Stimulated activated memory B cell treated with anti-CD40 and anti-IgM and Interleukin-4, amounts not matched to agents 10 μg/mL and 1 μg/mL and 100 μg/mL, for 72 hours (primary cell): ENCODE results near the gene THRB.

Experiments
- ATAC-seq: fragments of 150-1000 bp; cut with Tn5 transposase; 2 replicates; pipeline ENCODE4 v1.10.0; 2021
- H3K27ac Mint-ChIP-seq: one replicate; pipeline ENCODE4 v1.8.0; 2022; ENCODE audit warnings: mild to moderate bottlenecking, mixed read lengths
- H3K27me3 Mint-ChIP-seq: one replicate; pipeline ENCODE4 v1.8.0; 2022; ENCODE audit warnings: mixed read lengths
- H3K36me3 Mint-ChIP-seq: one replicate; pipeline ENCODE4 v1.8.0; 2022; ENCODE audit warnings: mixed read lengths
- H3K4me1 Mint-ChIP-seq: one replicate; pipeline ENCODE4 v1.8.0; 2022; ENCODE audit warnings: mixed read lengths
- H3K4me3 Mint-ChIP-seq: one replicate; pipeline ENCODE4 v1.8.0; 2022; ENCODE audit warnings: mild to moderate bottlenecking, moderate library complexity, mixed read lengths
- H3K9me3 Mint-ChIP-seq: one replicate; pipeline ENCODE4 v1.8.0; 2022; ENCODE audit warnings: mixed read lengths

THRB gene

DNA sequence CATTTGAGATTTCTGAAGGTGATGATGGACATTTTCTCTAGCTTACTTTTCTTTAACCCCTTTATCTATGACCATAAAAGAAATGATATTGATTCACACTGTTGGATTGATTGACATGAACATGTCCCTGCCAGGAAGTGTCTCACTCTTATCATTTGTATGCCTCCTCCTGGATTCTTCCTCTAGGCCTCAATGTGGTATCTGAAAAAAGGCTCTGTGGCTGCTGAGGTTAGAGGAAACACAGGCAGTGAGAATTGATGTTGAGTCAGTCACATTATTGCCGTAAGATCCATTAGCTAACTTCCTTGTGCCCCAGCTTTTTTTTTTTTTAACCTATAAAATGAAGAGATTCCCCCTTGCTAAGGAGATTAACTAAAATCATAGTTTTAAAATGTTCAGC lies 8.0 kb upstream of the THRB start:
- no peaks in the 10 kb centered on the region for H3K36me3 Mint-ChIP-seq
- H3K4me3 Mint-ChIP-seq: no peak overlapping the region
- no peaks in the 10 kb centered on the region for H3K27me3 Mint-ChIP-seq
- ATAC-seq: no peak
- no peak overlapping the region for H3K27ac Mint-ChIP-seq
- no peaks in the 10 kb centered on the region for H3K9me3 Mint-ChIP-seq
- H3K4me1 Mint-ChIP-seq: peaks cover 24% of the 10 kb centered on the region

DNA sequence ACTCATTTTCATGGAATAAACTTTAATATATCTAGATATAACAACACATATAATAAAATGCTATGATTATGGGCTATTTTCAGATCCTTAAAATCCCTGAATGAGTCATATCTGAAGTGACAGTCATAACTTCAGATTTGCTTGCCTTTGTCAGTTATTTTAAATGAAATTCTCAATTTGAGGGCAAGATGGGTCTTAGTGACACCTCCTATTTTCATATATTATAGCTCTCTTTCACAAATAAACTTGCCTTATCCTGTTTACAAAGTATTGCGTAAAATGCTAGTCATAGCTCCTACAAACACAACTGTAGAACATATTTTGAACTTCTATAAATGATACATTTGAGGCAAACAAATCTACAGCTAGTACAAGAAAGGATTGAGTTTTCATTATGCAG lies 6.2 kb upstream of the THRB start:
- Mint-ChIP-seq H3K27ac (no peak overlapping the region), H3K4me1 (peaks cover 18% of the 10 kb centered on the region), H3K9me3 (no peaks in the 10 kb centered on the region), H3K4me3 (no peak overlapping the region), H3K36me3 (no peaks in the 10 kb centered on the region), H3K27me3 (peaks cover 16% of the 10 kb centered on the region)
- no peak for ATAC-seq

DNA sequence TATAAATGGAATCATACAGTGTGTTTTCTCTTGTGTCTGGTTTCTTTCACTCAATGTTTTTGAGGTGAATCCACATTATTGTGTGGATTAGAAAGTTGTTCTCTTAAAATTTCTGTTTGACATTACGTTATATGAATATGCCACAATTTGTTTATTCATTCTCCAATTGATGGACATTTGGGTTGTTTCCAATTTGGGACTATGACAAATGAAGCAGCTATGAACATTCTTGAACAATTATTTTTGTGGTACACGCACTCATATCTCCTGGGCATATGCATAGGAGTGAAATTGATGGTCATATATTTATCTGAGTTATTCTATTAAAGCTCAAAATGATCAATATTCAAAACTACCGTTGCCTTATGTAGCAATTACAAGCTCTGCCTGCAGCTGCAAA lies 5.3 kb upstream of the THRB start:
- no peaks in the 10 kb centered on the region for H3K9me3 Mint-ChIP-seq
- no peak for ATAC-seq
- no peak overlapping the region for H3K27ac Mint-ChIP-seq
- peaks cover 24% of the 10 kb centered on the region for H3K27me3 Mint-ChIP-seq
- H3K4me3 Mint-ChIP-seq: no peak overlapping the region
- no peaks in the 10 kb centered on the region for H3K36me3 Mint-ChIP-seq
- peaks cover 25% of the 10 kb centered on the region for H3K4me1 Mint-ChIP-seq

DNA sequence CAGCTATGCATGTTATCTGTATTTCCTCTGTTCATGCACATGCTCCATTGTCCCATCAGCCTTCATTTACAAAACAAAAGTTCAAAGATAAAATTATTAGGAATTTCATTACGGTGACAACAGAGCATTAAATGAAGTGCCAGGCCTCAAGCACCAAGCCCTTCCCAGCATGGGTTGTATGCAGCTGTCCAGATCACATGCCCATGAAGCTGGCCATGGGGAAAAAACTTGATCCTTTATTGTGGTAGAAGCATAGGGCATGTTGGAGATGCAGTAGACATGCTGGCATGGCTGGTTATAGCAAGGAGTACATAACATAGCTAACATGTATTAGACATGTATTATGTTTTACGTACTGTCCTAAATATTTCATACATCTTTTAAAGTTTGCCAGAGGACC lies 4.1 kb upstream of the THRB start:
- H3K9me3 Mint-ChIP-seq: no peaks in the 10 kb centered on the region
- ATAC-seq: no peak
- peaks cover 34% of the 10 kb centered on the region for H3K27me3 Mint-ChIP-seq
- no peak overlapping the region for H3K27ac Mint-ChIP-seq
- H3K36me3 Mint-ChIP-seq: no peaks in the 10 kb centered on the region
- H3K4me3 Mint-ChIP-seq: no peak overlapping the region
- peaks cover 32% of the 10 kb centered on the region for H3K4me1 Mint-ChIP-seq

DNA sequence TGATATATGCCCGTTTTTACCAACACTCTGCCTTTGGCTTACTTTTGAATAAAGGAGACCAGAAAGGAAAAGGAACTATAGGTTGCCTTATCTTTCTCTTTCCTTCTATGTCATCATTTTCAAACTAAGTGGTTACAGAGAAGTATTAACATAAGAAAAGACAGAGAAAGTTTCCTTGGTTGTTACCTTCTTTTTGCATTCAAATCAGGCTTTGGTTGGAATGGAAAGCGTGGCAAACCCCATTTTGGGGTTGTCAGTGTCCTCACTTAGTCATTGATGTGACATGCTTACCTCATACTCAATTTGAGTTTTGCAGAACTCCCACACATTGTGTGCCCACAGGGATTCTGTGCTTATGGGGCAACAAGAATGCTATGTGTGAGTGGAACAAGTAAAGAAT lies 3.7 kb upstream of the THRB start:
- H3K4me1 Mint-ChIP-seq: peaks cover 32% of the 10 kb centered on the region
- H3K36me3 Mint-ChIP-seq: no peaks in the 10 kb centered on the region
- H3K27ac Mint-ChIP-seq: no peak overlapping the region
- peaks cover 38% of the 10 kb centered on the region for H3K27me3 Mint-ChIP-seq
- H3K4me3 Mint-ChIP-seq: no peak overlapping the region
- ATAC-seq: no peak
- H3K9me3 Mint-ChIP-seq: no peaks in the 10 kb centered on the region

DNA sequence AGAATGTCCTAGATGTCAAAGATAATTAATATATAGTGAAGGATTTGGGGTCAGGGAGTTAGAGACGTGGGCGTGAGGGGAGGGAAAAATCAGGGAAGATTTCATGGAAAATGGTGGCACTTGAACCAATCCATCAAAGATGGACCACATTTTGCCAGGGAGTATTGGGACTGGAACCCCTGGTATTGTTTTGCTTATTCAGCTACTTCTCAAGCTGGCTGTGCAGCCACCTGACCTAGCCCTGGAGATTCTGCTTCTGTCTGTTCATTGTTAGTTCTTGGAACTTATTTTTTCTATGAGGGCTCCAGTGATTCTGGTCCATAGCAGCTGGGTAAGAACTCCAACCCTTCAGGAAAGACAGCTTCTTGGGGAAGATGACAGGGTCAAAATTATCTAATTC lies 3.3 kb upstream of the THRB start:
- Mint-ChIP-seq H3K27ac (no peak overlapping the region), H3K4me1 (peaks cover 27% of the 10 kb centered on the region), H3K4me3 (no peak overlapping the region), H3K9me3 (no peaks in the 10 kb centered on the region), H3K27me3 (peaks cover 39% of the 10 kb centered on the region), H3K36me3 (no peaks in the 10 kb centered on the region)
- no peak for ATAC-seq

DNA sequence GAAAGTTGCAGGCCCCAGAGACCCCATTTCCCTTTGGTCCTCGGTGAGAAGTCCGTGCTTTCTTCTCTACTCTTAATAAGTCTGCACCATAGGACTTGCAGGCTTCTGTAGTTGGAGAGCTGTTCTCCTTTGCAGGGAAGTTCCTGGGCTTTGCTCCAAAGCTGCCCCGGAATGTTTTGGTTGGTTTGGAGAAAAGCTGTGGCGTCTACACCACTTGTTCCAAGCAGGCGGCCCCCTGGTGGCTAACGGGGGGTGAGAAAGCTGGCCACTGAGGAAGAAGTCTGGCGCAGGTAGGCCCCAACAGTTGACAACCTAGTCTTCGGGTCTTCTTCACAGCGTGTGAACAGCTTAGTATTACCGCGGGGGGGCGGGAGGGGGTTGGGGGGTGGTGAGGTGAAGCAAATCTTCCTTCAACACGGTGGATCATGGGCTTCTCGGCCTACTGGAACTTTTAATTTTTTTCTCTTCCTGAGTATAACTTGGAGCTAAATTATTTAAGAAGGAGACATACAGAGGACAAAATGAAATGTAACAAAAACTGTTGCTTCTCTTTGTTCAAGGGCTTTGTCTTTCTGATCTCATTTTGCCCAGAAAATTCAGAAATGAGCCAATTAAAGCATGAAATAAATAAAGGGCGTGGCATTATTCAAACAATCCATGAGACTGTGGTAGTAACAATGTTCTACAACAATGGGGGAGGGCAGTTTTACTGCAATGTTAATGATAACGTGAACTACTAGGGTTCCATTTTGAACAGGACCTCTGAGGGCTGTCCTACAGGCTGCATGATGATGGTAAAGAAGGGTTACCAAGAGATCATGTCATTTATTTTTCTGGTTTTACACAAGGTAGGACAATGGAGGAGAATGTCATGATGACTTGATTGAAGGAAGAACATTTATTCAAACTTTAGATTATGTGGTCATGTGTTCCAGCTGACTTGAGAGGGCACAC lies 2.2 kb upstream of the THRB start:
- Mint-ChIP-seq H3K27ac (no peak overlapping the region), H3K27me3 (peaks cover 47% of the 10 kb centered on the region), H3K36me3 (no peaks in the 10 kb centered on the region), H3K4me3 (no peak overlapping the region), H3K9me3 (no peaks in the 10 kb centered on the region), H3K4me1 (peaks cover 24% of the 10 kb centered on the region)
- no peak for ATAC-seq

DNA sequence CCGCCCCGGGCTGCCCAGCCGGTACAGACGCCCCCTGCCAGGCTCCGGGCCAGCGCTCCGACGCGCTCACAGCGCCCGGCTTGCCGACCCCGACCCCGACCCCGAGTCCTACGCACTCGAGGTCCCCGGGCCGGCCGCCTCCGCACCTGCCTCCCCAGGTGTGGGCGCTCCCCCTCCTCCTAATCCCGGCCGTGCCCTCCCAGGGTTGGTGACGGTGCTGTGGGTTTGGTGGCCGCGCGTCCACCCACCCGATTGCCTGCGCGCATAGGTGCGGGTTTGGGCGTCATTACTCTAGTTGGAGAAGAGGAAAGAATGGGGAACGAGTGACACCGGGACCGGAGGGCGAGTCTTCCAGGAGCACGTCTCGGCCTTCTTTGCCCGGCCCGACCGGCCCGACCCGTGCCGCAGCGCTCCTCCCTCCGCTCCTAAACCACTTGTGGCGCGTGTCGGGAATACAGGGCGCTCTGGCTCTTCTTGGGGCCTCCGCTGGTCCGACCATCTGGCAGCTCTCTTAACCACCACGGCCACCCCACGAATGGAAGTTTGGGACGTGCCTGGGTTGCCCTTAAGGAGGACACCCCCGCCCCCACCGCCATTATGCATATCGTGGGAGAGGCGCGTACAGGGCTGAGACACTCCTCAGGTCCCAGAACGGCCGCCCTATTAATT lies 810 bp upstream of the THRB start:
- H3K4me3 Mint-ChIP-seq: peak overlapping the region; percentile 86

DNA sequence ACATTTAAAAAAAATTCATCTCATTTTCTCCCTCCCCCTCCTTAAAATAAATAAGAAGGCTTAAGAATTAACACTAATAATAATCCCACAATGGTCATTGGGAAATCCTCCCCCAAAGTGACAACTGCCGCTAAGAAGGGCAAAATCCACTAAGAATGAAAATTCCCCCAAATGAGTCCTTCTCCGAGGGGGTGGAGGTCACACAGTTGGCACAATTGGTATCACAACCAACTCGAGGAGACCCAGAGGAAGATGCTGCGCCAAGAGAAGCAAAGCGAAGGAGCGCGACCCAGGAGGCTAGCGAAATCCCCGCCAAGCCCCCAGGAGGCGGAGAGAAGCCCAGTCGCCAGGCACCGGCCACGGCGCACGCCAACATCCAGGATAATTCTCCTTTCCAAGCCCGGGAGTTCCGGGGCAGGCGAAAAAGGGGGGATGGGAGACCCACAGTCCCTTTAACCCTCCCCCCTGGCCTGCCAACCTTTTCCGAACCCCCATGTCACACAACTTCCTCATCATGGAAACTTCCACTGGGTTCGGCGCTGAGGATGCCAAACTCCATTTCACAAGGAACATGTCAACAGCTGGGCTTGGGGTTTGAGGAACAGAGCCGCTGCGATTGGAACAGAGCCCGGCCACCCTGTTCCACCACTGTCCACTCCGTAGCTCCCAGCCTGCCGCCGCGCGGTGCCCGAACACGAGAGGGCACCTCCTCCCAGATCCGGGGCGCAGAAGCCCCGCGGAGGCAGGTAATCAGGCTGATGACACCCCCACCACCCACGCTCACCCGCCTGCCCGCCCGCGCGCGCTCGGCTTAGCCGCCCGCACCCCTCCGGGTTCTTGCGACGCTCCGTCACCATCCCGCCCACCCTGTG lies 668 bp downstream of the THRB start:
- Mint-ChIP-seq H3K27ac (peak overlapping the region; percentile 76), H3K4me3 (peak overlapping the region; percentile 81), H3K36me3 (no peaks in the 10 kb centered on the region), H3K27me3 (peaks cover 52% of the 10 kb centered on the region), H3K4me1 (peaks cover 24% of the 10 kb centered on the region), H3K9me3 (no peaks in the 10 kb centered on the region)
- peak; percentile 49 for ATAC-seq

More for the DNA sequence above, 810 bp upstream of the THRB start:
- Mint-ChIP-seq H3K27ac (peak overlapping the region; percentile 80), H3K4me1 (peaks cover 24% of the 10 kb centered on the region), H3K36me3 (no peaks in the 10 kb centered on the region), H3K9me3 (no peaks in the 10 kb centered on the region), H3K27me3 (peaks cover 52% of the 10 kb centered on the region)
- ATAC-seq: no peak

DNA sequence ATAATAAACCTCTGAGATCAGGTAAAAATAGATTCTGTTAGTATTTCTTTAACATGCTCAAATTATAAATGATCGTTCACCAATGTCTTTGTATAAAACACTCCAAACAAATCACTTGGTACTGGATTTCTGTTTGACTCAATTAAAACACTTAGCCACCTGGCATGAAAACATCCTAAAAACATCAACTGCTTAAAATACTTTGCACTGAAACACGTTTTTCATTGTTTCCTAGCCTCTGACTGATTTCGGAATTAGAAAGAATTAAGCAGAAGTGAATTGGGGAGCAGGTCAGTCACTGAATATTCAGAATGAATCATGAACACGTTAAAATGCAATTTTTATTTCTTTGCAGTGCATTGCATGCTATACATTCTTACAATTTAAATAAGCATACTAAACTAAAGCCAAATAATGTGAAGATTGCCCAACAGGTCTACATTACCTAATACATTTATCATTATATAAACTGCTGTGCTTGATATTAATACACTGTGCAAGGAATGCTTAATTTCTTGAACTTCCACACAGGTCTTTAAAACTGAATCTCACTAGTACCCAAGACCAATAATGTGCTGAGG lies 1.6 kb downstream of the THRB start:
- Mint-ChIP-seq H3K4me3 (no peak overlapping the region), H3K4me1 (peaks cover 24% of the 10 kb centered on the region), H3K27ac (no peak overlapping the region), H3K36me3 (no peaks in the 10 kb centered on the region), H3K27me3 (peaks cover 52% of the 10 kb centered on the region), H3K9me3 (no peaks in the 10 kb centered on the region)
- no peak for ATAC-seq

DNA sequence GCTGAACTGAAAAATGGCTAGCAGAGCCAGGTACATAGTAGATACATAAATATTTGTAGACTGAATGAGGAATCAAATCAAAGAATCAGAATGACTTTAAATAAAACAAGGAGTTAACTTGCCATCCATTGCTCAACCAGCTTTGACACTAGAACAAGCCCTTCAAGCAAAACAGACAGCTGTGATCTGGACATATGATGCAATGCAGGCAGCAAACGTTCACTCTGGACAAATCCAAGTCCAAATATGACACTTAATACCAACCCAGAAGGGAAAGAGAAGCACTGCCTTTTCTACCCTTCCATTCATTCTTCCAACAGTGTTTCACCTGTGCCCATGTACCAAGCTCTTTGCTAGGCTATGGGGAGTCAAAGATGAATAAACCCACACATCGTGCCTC lies 4.5 kb downstream of the THRB start:
- no peak for ATAC-seq
- peaks cover 14% of the 10 kb centered on the region for H3K4me1 Mint-ChIP-seq
- peaks cover 29% of the 10 kb centered on the region for H3K27me3 Mint-ChIP-seq
- H3K36me3 Mint-ChIP-seq: no peaks in the 10 kb centered on the region
- H3K9me3 Mint-ChIP-seq: no peaks in the 10 kb centered on the region
- H3K4me3 Mint-ChIP-seq: no peak overlapping the region
- no peak overlapping the region for H3K27ac Mint-ChIP-seq

DNA sequence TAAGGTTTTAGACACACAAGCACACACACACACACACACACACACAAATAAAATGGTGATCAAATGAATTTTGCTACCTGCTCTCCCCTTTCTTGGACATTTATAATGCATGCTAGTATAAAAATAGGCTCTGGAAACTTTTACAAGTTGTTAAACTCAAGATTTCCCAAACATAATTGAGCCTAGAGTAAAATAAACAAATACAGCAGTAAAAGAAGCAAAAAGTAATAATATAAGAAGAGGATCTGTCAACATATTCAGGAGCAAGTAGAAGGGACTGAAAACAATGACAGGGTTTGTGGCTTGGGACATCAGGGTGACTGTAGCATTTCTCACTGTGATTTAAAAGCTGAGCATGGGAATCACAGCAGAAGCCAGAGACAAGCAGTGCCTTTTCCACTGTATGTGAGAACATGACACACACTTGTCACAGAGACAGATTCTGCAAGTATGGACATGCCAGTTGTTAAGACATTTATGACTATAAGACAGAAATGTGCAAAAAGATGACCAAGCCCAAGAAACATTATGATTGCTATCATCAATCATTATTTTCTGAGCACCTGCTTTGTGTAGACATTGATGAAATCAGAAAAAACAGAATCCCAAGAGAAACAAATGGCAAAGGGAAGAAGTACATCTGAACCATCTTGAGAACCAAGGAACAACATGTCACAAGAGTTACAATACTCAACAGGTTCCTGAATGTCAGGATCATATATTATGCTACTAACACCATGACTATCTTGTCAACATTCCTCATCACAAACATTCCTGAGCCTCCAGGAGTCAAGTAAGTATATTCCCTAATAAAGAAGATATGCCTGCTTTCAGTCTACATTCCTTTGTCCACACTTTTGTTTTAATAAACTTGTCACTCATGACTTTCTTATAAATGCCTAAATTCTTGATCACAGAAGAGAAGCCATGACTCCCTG lies 7.1 kb downstream of the THRB start:
- no peaks in the 10 kb centered on the region for H3K9me3 Mint-ChIP-seq
- H3K36me3 Mint-ChIP-seq: no peaks in the 10 kb centered on the region
- no peak for ATAC-seq
- H3K4me3 Mint-ChIP-seq: no peak overlapping the region
- no peaks in the 10 kb centered on the region for H3K4me1 Mint-ChIP-seq
- H3K27me3 Mint-ChIP-seq: peaks cover 15% of the 10 kb centered on the region
- H3K27ac Mint-ChIP-seq: no peak overlapping the region

DNA sequence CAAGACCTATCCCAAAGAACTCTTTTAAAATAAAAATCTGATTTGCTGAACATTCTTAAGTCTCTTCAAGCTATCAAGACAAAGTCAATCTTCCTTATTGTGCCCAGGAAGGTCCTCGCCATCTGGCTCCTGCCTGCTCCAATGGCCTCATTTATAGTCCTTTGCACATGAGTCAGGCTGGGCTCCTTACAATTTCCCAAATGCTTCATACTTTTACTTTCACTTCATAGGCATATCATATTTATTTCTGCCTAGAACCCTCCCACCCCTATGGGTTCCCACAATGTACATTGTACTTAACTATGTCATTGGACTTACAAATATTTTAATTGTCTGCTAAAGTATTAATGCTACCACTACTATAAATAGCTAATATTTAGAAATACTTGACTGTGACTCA lies 9.1 kb downstream of the THRB start:
- Mint-ChIP-seq H3K27ac (no peak overlapping the region), H3K4me1 (no peaks in the 10 kb centered on the region), H3K27me3 (peaks cover 21% of the 10 kb centered on the region), H3K4me3 (no peak overlapping the region), H3K9me3 (no peaks in the 10 kb centered on the region), H3K36me3 (no peaks in the 10 kb centered on the region)
- no peak for ATAC-seq

DNA sequence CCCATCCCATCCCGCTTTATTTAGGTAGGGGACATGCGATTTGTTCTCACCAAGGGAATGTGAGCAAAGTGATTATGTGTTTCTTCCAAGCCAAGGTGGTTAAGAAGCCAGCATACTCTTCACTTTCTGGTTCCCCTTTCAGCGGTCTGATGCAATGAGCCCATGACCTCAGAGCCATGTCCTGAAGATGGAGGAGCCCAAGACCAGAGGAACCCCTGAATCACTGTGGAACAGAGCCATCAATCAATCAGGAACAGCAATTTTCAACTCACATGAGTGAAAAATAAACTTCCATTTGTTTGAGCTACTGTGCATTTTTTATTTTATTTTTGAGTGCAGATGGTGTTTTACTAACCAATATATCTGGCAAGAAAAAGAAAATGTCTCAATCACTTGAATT lies 10.8 kb downstream of the THRB start:
- Mint-ChIP-seq H3K4me3 (no peak overlapping the region), H3K27me3 (peaks cover 35% of the 10 kb centered on the region), H3K4me1 (no peaks in the 10 kb centered on the region), H3K36me3 (no peaks in the 10 kb centered on the region), H3K9me3 (no peaks in the 10 kb centered on the region), H3K27ac (no peak overlapping the region)
- ATAC-seq: no peak
